HG03097 (cell line): ENCODE data around the gene KMT2E.

ENCODE experiments used
- ATAC-seq: cut with Tn5 transposase; IDR thresholded peaks from one replicate; pipeline ENCODE4 v1.9.1; 2021; ENCODE audit not compliant: unreplicated experiment, low FRiP score

Gene KMT2E

GRCh38 chr7:105118612-105119600 is 104.9 kb downstream of the KMT2E start:
- ATAC-seq, result no peak

GRCh38 chr7:105122619-105123018 is 108.6 kb downstream of the KMT2E start:
- ATAC-seq, result no peak

- ATAC-seq, result no peak
These were observed 111.7 kb downstream of the KMT2E start for GRCh38 chr7:105125745-105126144.

- ATAC-seq, result no peak
These were observed 112.5 kb downstream of the KMT2E start for GRCh38 chr7:105126436-105126975.

- ATAC-seq, result no peak
These were observed 113.2 kb downstream of the KMT2E start for GRCh38 chr7:105127179-105127578.

GRCh38 chr7:105130048-105130447 is 116.0 kb downstream of the KMT2E start:
- no peak for ATAC-seq

- ATAC-seq, result no peak
These were observed 116.6 kb downstream of the KMT2E start for GRCh38 chr7:105130580-105130979.

- no peak for ATAC-seq
These were observed 117.1 kb downstream of the KMT2E start for GRCh38 chr7:105131033-105131656.

GRCh38 chr7:105131890-105132289 is 117.9 kb downstream of the KMT2E start:
- ATAC-seq, result no peak

GRCh38 chr7:105132335-105132734 is 118.3 kb downstream of the KMT2E start:
- no peak for ATAC-seq

- ATAC-seq, result no peak
These were observed 118.8 kb downstream of the KMT2E start for GRCh38 chr7:105132835-105133234.

GRCh38 chr7:105133358-105133757 is 119.4 kb downstream of the KMT2E start:
- ATAC-seq, result no peak

- no peak for ATAC-seq
These were observed 120.1 kb downstream of the KMT2E start for GRCh38 chr7:105133986-105134655.

- ATAC-seq, result no peak
These were observed 122.2 kb downstream of the KMT2E start for GRCh38 chr7:105136221-105136620.

GRCh38 chr7:105137898-105138297 is 123.9 kb downstream of the KMT2E start:
- ATAC-seq, result no peak

- ATAC-seq, result no peak
These were observed 125.4 kb downstream of the KMT2E start for GRCh38 chr7:105139381-105139780.

- no peak for ATAC-seq
These were observed 127.1 kb downstream of the KMT2E start for GRCh38 chr7:105141068-105141467.

- ATAC-seq, result no peak
These were observed 135.8 kb downstream of the KMT2E start for GRCh38 chr7:105149827-105150226.

GRCh38 chr7:105151152-105151551 is 137.1 kb downstream of the KMT2E start:
- ATAC-seq, result no peak

GRCh38 chr7:105153531-105153930 is 139.5 kb downstream of the KMT2E start:
- no peak for ATAC-seq

GRCh38 chr7:105154084-105154483 is 140.1 kb downstream of the KMT2E start:
- no peak for ATAC-seq
